HG03039 (cell line): ENCODE measurements around the gene SCFD2.

Experiments
- ATAC-seq: cut with Tn5 transposase; IDR thresholded peaks from one replicate; pipeline ENCODE4 v1.9.1; 2021; ENCODE audit warnings: mild to moderate bottlenecking, moderate library complexity; ENCODE audit not compliant: unreplicated experiment

SCFD2 gene

GRCh38 chr4:52894443-52894842 is 471.4 kb downstream of the SCFD2 start:
- ATAC-seq: no peak

- ATAC-seq: no peak
These were observed 473.0 kb downstream of the SCFD2 start for GRCh38 chr4:52892880-52893279.

- no peak for ATAC-seq
These were observed 474.1 kb downstream of the SCFD2 start for GRCh38 chr4:52891743-52892142.

GRCh38 chr4:52890521-52890791 is 475.4 kb downstream of the SCFD2 start:
- ATAC-seq: no peak

GRCh38 chr4:52889778-52890520 is 475.9 kb downstream of the SCFD2 start:
- no peak for ATAC-seq

GRCh38 chr4:52889354-52889753 is 476.5 kb downstream of the SCFD2 start:
- ATAC-seq: no peak

GRCh38 chr4:52884994-52885393 is 480.9 kb downstream of the SCFD2 start:
- no peak for ATAC-seq

GRCh38 chr4:52883707-52884669 is 481.9 kb downstream of the SCFD2 start:
- ATAC-seq: no peak

- no peak for ATAC-seq
These were observed 482.7 kb downstream of the SCFD2 start for GRCh38 chr4:52883183-52883621.

- no peak for ATAC-seq
These were observed 484.9 kb downstream of the SCFD2 start for GRCh38 chr4:52880994-52881393.

- ATAC-seq: no peak
These were observed 486.4 kb downstream of the SCFD2 start for GRCh38 chr4:52879471-52879870.

GRCh38 chr4:52877694-52878093 is 488.2 kb downstream of the SCFD2 start:
- no peak for ATAC-seq

- no peak for ATAC-seq
These were observed 488.8 kb downstream of the SCFD2 start for GRCh38 chr4:52877036-52877435.

GRCh38 chr4:52876069-52876468 is 489.8 kb downstream of the SCFD2 start:
- ATAC-seq: no peak

GRCh38 chr4:52874948-52875347 is 490.9 kb downstream of the SCFD2 start:
- ATAC-seq: no peak

- ATAC-seq: no peak
These were observed 492.0 kb downstream of the SCFD2 start for GRCh38 chr4:52873861-52874343.

- ATAC-seq: no peak
These were observed 492.7 kb downstream of the SCFD2 start for GRCh38 chr4:52873191-52873590.

- no peak for ATAC-seq
These were observed 495.6 kb downstream of the SCFD2 start for GRCh38 chr4:52870225-52870624.

GRCh38 chr4:52869656-52870055 is 496.2 kb downstream of the SCFD2 start:
- ATAC-seq: no peak

GRCh38 chr4:52869196-52869595 is 496.7 kb downstream of the SCFD2 start:
- no peak for ATAC-seq

- ATAC-seq: no peak
These were observed 497.7 kb downstream of the SCFD2 start for GRCh38 chr4:52868133-52868532.

- ATAC-seq: no peak
These were observed 498.7 kb downstream of the SCFD2 start for GRCh38 chr4:52867163-52867562.
